GM18907 (cell line): Measurements from ENCODE around the gene TMEM244.
"Not testable (repeated sequence)": the region's sequence is repeated elsewhere in the genome, so short reads cannot be mapped to it uniquely, and the experiment has no call there.

Source experiments
- ATAC-seq: cut with Tn5 transposase; IDR thresholded peaks from one replicate; pipeline ENCODE4 v1.9.1; 2021; ENCODE audit warnings: mild to moderate bottlenecking, moderate library complexity; ENCODE audit not compliant: unreplicated experiment

Gene TMEM244

GRCh38 chr6:129867403-129867802, 6.3 kb upstream of the TMEM244 start:
- no peak for ATAC-seq

GRCh38 chr6:129866688-129867087, 5.6 kb upstream of the TMEM244 start:
- ATAC-seq = no peak

GRCh38 chr6:129866256-129866655, 5.1 kb upstream of the TMEM244 start:
- no peak for ATAC-seq

GRCh38 chr6:129865013-129865412, 3.9 kb upstream of the TMEM244 start:
- ATAC-seq = no peak

- no peak for ATAC-seq
Observed at GRCh38 chr6:129863664-129864063, 2.5 kb upstream of the TMEM244 start.

- no peak for ATAC-seq
Observed at GRCh38 chr6:129859524-129859923, 1.6 kb downstream of the TMEM244 start.

GRCh38 chr6:129857838-129858237, 3.3 kb downstream of the TMEM244 start:
- ATAC-seq = no peak

- no peak for ATAC-seq
Observed at GRCh38 chr6:129853996-129854711, 7.0 kb downstream of the TMEM244 start.

- ATAC-seq = no peak
Observed at GRCh38 chr6:129852257-129852858, 8.8 kb downstream of the TMEM244 start.

- ATAC-seq = no peak
Observed at GRCh38 chr6:129849456-129849855, 11.7 kb downstream of the TMEM244 start.

GRCh38 chr6:129846761-129847160, 14.4 kb downstream of the TMEM244 start:
- ATAC-seq = no peak

GRCh38 chr6:129845696-129846095, 15.4 kb downstream of the TMEM244 start:
- ATAC-seq = no peak

- no peak for ATAC-seq
Observed at GRCh38 chr6:129844118-129844891, 16.8 kb downstream of the TMEM244 start.

GRCh38 chr6:129843573-129843972, 17.5 kb downstream of the TMEM244 start:
- no peak for ATAC-seq

- no peak for ATAC-seq
Observed at GRCh38 chr6:129842881-129843409, 18.2 kb downstream of the TMEM244 start.

- ATAC-seq = no peak
Observed at GRCh38 chr6:129842137-129842536, 19.0 kb downstream of the TMEM244 start.

- ATAC-seq = not testable (repeated sequence)
Observed at GRCh38 chr6:129839562-129839961, 21.6 kb downstream of the TMEM244 start.

- ATAC-seq = no peak
Observed at GRCh38 chr6:129835691-129836090, 25.4 kb downstream of the TMEM244 start.

- ATAC-seq = no peak
Observed at GRCh38 chr6:129832299-129832698, 28.8 kb downstream of the TMEM244 start.

- ATAC-seq = no peak
Observed at GRCh38 chr6:129828229-129828628, 32.9 kb downstream of the TMEM244 start.

GRCh38 chr6:129818251-129818650, 42.9 kb downstream of the TMEM244 start:
- ATAC-seq = no peak

GRCh38 chr6:129817821-129818220, 43.3 kb downstream of the TMEM244 start:
- ATAC-seq = no peak
